ENCODE results near the gene CCDC154.
A peak's percentile ranks its signal among the peaks of the same experiment; 100 is the strongest.
"Not testable (repeated sequence)": the region's sequence is repeated elsewhere in the genome, so short reads cannot be mapped to it uniquely, and the experiment has no call there.

CCDC154 gene

GRCh38 chr16:1443980-1444729 is at the start of gene CCDC154:
Gene CCDC154, minus strand, starts transcription at chr16:1444556. Its CDS starts 234 bp downstream, at chr16:1444322.
- no peak for DNase-seq (ENCODE audit: low read depth)

GRCh38 chr16:1493746-1494094 is 49.4 kb upstream of the CCDC154 start:
- no peak for DNase-seq (ENCODE audit: low read depth)

GRCh38 chr16:1492923-1493745 is 48.8 kb upstream of the CCDC154 start, which contains the start of gene TELO2:
Gene TELO2, plus strand, starts transcription at chr16:1493360. Its CDS starts 922 bp downstream, at chr16:1494282.
- DNase-seq (ENCODE audit: low read depth) = peak; percentile 38

- no peak for DNase-seq (ENCODE audit: low read depth)
These were observed 47.9 kb upstream of the CCDC154 start for GRCh38 chr16:1492082-1492922.

- DNase-seq (ENCODE audit: low read depth) = no peak
These were observed 47.0 kb upstream of the CCDC154 start for GRCh38 chr16:1491327-1491726.

- DNase-seq (ENCODE audit: low read depth) = no peak
These were observed 44.7 kb upstream of the CCDC154 start for GRCh38 chr16:1489077-1489476.

- no peak for DNase-seq (ENCODE audit: low read depth)
These were observed 44.3 kb upstream of the CCDC154 start, which contains the start of gene PTX4 for GRCh38 chr16:1488619-1489018. Gene PTX4, minus strand, starts transcription at chr16:1488944. Its CDS starts 35 bp downstream, at chr16:1488909.

- no peak for DNase-seq (ENCODE audit: low read depth)
These were observed 43.8 kb upstream of the CCDC154 start for GRCh38 chr16:1488054-1488601.

GRCh38 chr16:1487395-1488053 is 43.2 kb upstream of the CCDC154 start:
- DNase-seq (ENCODE audit: low read depth) = no peak

- no peak for DNase-seq (ENCODE audit: low read depth)
These were observed 42.4 kb upstream of the CCDC154 start for GRCh38 chr16:1486551-1487390.

- no peak for DNase-seq (ENCODE audit: low read depth)
These were observed 41.6 kb upstream of the CCDC154 start for GRCh38 chr16:1485847-1486496.

GRCh38 chr16:1481906-1482835 is 37.8 kb upstream of the CCDC154 start:
- no peak for DNase-seq (ENCODE audit: low read depth)

- DNase-seq (ENCODE audit: low read depth) = not testable (repeated sequence)
These were observed 34.6 kb upstream of the CCDC154 start for GRCh38 chr16:1478937-1479336.

GRCh38 chr16:1477033-1477432 is 32.7 kb upstream of the CCDC154 start:
- DNase-seq (ENCODE audit: low read depth) = no peak

GRCh38 chr16:1475552-1476114 is 31.3 kb upstream of the CCDC154 start:
- DNase-seq (ENCODE audit: low read depth) = no peak

- peak; percentile 55 for DNase-seq (ENCODE audit: low read depth)
These were observed 30.6 kb upstream of the CCDC154 start, which contains the start of gene CLCN7 for GRCh38 chr16:1474796-1475551. Gene CLCN7, minus strand, starts transcription at chr16:1475028. Its CDS starts 54 bp downstream, at chr16:1474974.

- no peak for DNase-seq (ENCODE audit: low read depth)
These were observed 29.9 kb upstream of the CCDC154 start for GRCh38 chr16:1474082-1474795.

All from fibroblast of the conjunctiva (primary cell).